Measurements from ENCODE around the gene FATE1.

Gene FATE1

DNA sequence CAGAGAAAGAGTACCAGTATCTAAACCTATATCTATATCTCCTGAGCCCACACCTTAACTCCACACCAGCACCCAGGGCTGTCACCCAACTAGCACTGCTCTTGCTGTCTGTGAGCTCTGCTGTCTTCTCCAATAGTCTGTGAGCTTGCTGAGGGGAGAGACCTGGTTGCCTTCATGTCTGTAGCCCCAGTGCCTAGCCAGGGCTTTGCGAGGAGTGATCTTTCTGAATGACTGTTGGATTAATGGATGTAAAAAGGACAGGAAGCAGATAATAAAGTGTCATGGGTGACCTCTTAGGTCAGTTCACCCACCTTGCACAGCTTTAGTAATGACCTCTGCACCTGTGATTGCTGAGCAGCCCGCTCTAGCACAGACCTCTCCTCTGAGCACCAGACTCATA, 49.2 kb downstream of the FATE1 start:
- no peak for TF ChIP-seq EP300 (IDR thresholded peaks at IDR 0.05; ENCODE audit: borderline replicate concordance)
- TF ChIP-seq CEBPB (IDR thresholded peaks at IDR 0.05), result no peak
- TF ChIP-seq TAF1 (IDR thresholded peaks at IDR 0.05; ENCODE audit: low read depth), result no peak
- TF ChIP-seq ZBTB7A (IDR thresholded peaks at IDR 0.05; ENCODE audit: low read depth), result no peak
- TF ChIP-seq TEAD4 (IDR thresholded peaks at IDR 0.05), result no peak
- no peak for TF ChIP-seq TCF12 (IDR thresholded peaks at IDR 0.05; ENCODE audit: low read depth)
- no peak for TF ChIP-seq CREB1 (IDR thresholded peaks at IDR 0.05; ENCODE audit: low read depth)
- TF ChIP-seq, protein P1, sequence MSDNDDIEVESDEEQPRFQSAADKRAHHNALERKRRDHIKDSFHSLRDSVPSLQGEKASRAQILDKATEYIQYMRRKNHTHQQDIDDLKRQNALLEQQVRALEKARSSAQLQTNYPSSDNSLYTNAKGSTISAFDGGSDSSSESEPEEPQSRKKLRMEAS (IDR thresholded peaks at IDR 0.05), result no peak

DNA sequence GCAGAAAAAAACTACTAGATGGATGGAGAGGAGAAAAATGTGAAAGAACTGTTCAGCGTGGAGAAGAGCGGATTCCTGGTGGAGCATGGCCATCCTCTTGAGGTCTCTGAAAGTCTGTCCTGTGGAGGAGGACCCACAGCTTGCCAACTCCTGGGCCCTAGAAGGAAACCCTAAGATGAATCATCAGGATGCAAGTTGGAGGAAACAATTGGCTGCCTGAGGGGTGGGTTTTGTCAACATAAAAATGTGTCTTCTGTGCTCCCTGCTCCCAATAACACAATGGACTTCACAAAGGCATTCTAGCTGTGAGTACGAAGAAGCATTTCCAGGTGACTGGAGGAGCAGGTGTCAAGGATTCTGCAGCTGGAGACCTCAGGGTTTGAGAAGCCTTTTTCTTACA, 55.9 kb downstream of the FATE1 start:
- no peak for TF ChIP-seq CEBPB (IDR thresholded peaks at IDR 0.05)
- TF ChIP-seq TEAD4 (IDR thresholded peaks at IDR 0.05), result no peak
